GM23338 (cell line): ENCODE results near the gene GAN. TPM values are rescaled to one million over a fixed set of nuclear protein-coding genes. Genes with fewer than 3 reads are reported as not detected.

Experiments
- ATAC-seq: fragments of 200-7000 bp; cut with Tn5 transposase; 3 replicates; pipeline ENCODE4 v1.9.1; 2020
- DNase-seq: peaks from one replicate; pipeline ENCODE4 v3.0.0-alpha.2; 2015; ENCODE audit warnings: low spot score
- H2AFZ ChIP-seq: fragments of 200-600 bp; sonication (generic); 2 replicates; pipeline ENCODE4 v1.8.0; 2016; ENCODE audit warnings: antibody characterized with exemption, mild to moderate bottlenecking, moderate library complexity
- H3F3A ChIP-seq: fragments of 200-600 bp; sonication (generic); replicated peaks from 2 replicates; pipeline ENCODE4 v1.8.0; 2017; ENCODE audit warnings: antibody characterized with exemption, mixed run types, low read depth
- H3K27ac ChIP-seq: fragments of 200-600 bp; sonication (generic); 2 replicates; pipeline ENCODE4 v1.6.1; 2016; ENCODE audit warnings: low read depth
- H3K27me3 ChIP-seq: fragments of 200-600 bp; sonication (generic); 2 replicates; pipeline ENCODE4 v1.8.0; 2016; ENCODE audit warnings: mild to moderate bottlenecking, mixed run types, moderate library complexity; ENCODE audit not compliant: insufficient read depth
- H3K36me3 ChIP-seq: fragments of 200-600 bp; sonication (generic); 2 replicates; pipeline ENCODE4 v1.8.0; 2016; ENCODE audit warnings: mild to moderate bottlenecking; ENCODE audit not compliant: insufficient read depth
- H3K4me1 ChIP-seq: fragments of 200-600 bp; sonication (generic); 2 replicates; pipeline ENCODE4 v1.8.0; 2016; ENCODE audit warnings: mild to moderate bottlenecking, moderate library complexity; ENCODE audit not compliant: insufficient read depth
- H3K4me2 ChIP-seq: fragments of 200-600 bp; sonication (generic); 2 replicates; pipeline ENCODE4 v1.7.1; 2017; ENCODE audit warnings: mixed run types
- H3K4me3 ChIP-seq: fragments of 200-600 bp; sonication (generic); 2 replicates; pipeline ENCODE4 v1.6.1; 2016; ENCODE audit warnings: mixed run types
- H3K79me2 ChIP-seq: fragments of 200-600 bp; sonication (generic); replicated peaks from 2 replicates; pipeline ENCODE4 v1.8.0; 2017; ENCODE audit warnings: mild to moderate bottlenecking; ENCODE audit not compliant: insufficient read depth
- H3K9me2 ChIP-seq: fragments of 200-600 bp; sonication (generic); 2 replicates; pipeline ENCODE4 v1.8.0; 2017; ENCODE audit not compliant: insufficient read depth
- H4K20me1 ChIP-seq: fragments of 200-600 bp; sonication (generic); replicated peaks from 2 replicates; pipeline ENCODE4 v1.8.0; 2017; ENCODE audit warnings: mild to moderate bottlenecking; ENCODE audit not compliant: insufficient read depth
- H3K27ac Mint-ChIP-seq: 2 replicates; pipeline ENCODE4 v1.8.0; 2020; ENCODE audit warnings: inconsistent platforms, mild to moderate bottlenecking, moderate library complexity, mixed read lengths
- H3K27me3 Mint-ChIP-seq: 3 replicates; pipeline ENCODE4 v1.8.0; 2022; ENCODE audit warnings: low read depth, mild to moderate bottlenecking, moderate library complexity, mixed read lengths, inconsistent platforms; ENCODE audit not compliant: insufficient read depth, poor library complexity
- H3K36me3 Mint-ChIP-seq: 3 replicates; pipeline ENCODE4 v1.8.0; 2021; ENCODE audit warnings: low read depth, mild to moderate bottlenecking, inconsistent platforms, moderate library complexity, mixed read lengths
- H3K4me1 Mint-ChIP-seq: 3 replicates; pipeline ENCODE4 v1.8.0; 2020; ENCODE audit warnings: mild to moderate bottlenecking, inconsistent platforms, mixed read lengths
- H3K4me3 Mint-ChIP-seq: 3 replicates; pipeline ENCODE4 v1.8.0; 2021; ENCODE audit warnings: moderate library complexity, mild to moderate bottlenecking, inconsistent platforms, mixed read lengths
- H3K9me3 Mint-ChIP-seq: 3 replicates; pipeline ENCODE4 v1.8.0; 2020; ENCODE audit warnings: moderate library complexity, mild to moderate bottlenecking, inconsistent platforms, mixed read lengths
- CREB1 ChIP-seq: fragments of 250-450 bp; sonication (Bioruptor Pico); IDR thresholded peaks from 2 replicates; pipeline ENCODE4 v1.5.0; 2020; ENCODE audit warnings: low read depth, mild to moderate bottlenecking, moderate library complexity
- EZH2 ChIP-seq: fragments of 200-600 bp; sonication (generic); IDR thresholded peaks from one replicate; pipeline ENCODE4 v1.8.0; 2017; ENCODE audit warnings: antibody characterized with exemption, mild to moderate bottlenecking, low read depth; ENCODE audit not compliant: unreplicated experiment
- NANOG ChIP-seq: IDR thresholded peaks from 2 replicates; pipeline ENCODE4 v1.6.1; 2016; ENCODE audit warnings: antibody characterized with exemption, borderline replicate concordance
- POLR2AphosphoS5 ChIP-seq: IDR thresholded peaks from 2 replicates; pipeline ENCODE4 v1.6.1; 2016; ENCODE audit warnings: antibody characterized with exemption, low read depth
- REST ChIP-seq: IDR thresholded peaks from one replicate; pipeline ENCODE4 v1.6.1; 2018; ENCODE audit warnings: antibody characterized with exemption; ENCODE audit not compliant: unreplicated experiment
- STAT1 ChIP-seq: IDR thresholded peaks from one replicate; pipeline ENCODE4 v1.6.1; 2016; ENCODE audit warnings: antibody characterized with exemption; ENCODE audit not compliant: unreplicated experiment
- ZNF114 ChIP-seq: fragments of 250-450 bp; sonication (Bioruptor Pico); IDR thresholded peaks from 2 replicates; pipeline ENCODE4 v1.5.0; 2020; ENCODE audit warnings: mild to moderate bottlenecking, moderate library complexity
- ZNF331 ChIP-seq: fragments of 250-450 bp; sonication (Bioruptor Pico); IDR thresholded peaks from 2 replicates; pipeline ENCODE4 v1.5.0; 2020; ENCODE audit warnings: low read depth, mild to moderate bottlenecking, moderate library complexity
- polyA plus RNA-seq: library from polyadenylated mRNA; unstranded; fragments of >200 nt; fragmentation: Nextera tagmentation; extraction: Ambion mirVana; gene quantifications from 2 replicates; pipeline ENCODE4 v1.2.1, GENCODE V29; 2016
- total RNA-seq: library from RNA; depleted of rRNA; stranded (reverse); fragments of >200 nt; shearing (Covaris generic); gene quantifications from 2 replicates; pipeline ENCODE4 v1.2.3, GENCODE V29; 2014
- TF ChIP-seq, protein P1 (sequence below): fragments of 250-450 bp; sonication (Bioruptor Pico); IDR thresholded peaks from 2 replicates; pipeline ENCODE4 v1.5.0; 2020; ENCODE audit warnings: mild to moderate bottlenecking, moderate library complexity
- TF ChIP-seq, protein P2 (sequence below): IDR thresholded peaks from 2 replicates; pipeline ENCODE4 v1.6.1; 2016; ENCODE audit warnings: antibody characterized with exemption

Gene GAN
- total and polyA plus RNA-seq, 2 experiments from 2014 or later: 8.1 to 28.5 TPM

DNA sequence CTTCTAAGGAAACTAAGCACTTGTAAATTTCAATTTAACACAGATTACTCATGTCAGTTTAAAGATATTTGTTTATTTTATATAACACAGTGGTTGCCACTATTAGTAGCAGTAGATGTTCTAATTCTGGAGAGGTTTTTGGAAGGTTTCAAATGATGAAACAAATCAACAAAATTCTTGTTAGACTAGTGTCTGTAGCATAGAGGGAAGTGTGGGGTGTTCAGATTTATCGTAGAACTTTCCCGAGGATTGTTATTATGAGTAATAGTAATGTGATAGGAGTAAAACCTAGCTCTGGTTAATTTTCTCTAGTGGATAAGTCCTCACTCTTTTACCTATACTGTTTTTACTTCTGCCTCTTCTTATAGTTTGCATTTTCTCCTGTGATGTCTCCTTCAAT is 6.3 kb downstream of the GAN start:
- Histone ChIP-seq H3F3A (no peaks in the 10 kb centered on the region), H3K4me1 (peaks cover under 1% of the 10 kb centered on the region), H3K27ac (no peak overlapping the region), H3K4me2 (no peak overlapping the region), H3K4me3 (no peak overlapping the region), H3K79me2 (peaks cover 98% of the 10 kb centered on the region), H4K20me1 (peaks cover 41% of the 10 kb centered on the region), H3K36me3 (no peaks in the 10 kb centered on the region), H2AFZ (no peak overlapping the region), H3K9me2 (no peaks in the 10 kb centered on the region), H3K27me3 (peaks cover 1% of the 10 kb centered on the region; the same call in 1 of the 2 replicates)
- ATAC-seq (no peak), DNase-seq (no peak)
- no peaks in the 10 kb centered on the region for H3K9me3 Mint-ChIP-seq
- H3K4me1 Mint-ChIP-seq: peaks cover 26% of the 10 kb centered on the region
- H3K27me3 Mint-ChIP-seq: peaks cover under 1% of the 10 kb centered on the region
- TF ChIP-seq, protein P1, sequence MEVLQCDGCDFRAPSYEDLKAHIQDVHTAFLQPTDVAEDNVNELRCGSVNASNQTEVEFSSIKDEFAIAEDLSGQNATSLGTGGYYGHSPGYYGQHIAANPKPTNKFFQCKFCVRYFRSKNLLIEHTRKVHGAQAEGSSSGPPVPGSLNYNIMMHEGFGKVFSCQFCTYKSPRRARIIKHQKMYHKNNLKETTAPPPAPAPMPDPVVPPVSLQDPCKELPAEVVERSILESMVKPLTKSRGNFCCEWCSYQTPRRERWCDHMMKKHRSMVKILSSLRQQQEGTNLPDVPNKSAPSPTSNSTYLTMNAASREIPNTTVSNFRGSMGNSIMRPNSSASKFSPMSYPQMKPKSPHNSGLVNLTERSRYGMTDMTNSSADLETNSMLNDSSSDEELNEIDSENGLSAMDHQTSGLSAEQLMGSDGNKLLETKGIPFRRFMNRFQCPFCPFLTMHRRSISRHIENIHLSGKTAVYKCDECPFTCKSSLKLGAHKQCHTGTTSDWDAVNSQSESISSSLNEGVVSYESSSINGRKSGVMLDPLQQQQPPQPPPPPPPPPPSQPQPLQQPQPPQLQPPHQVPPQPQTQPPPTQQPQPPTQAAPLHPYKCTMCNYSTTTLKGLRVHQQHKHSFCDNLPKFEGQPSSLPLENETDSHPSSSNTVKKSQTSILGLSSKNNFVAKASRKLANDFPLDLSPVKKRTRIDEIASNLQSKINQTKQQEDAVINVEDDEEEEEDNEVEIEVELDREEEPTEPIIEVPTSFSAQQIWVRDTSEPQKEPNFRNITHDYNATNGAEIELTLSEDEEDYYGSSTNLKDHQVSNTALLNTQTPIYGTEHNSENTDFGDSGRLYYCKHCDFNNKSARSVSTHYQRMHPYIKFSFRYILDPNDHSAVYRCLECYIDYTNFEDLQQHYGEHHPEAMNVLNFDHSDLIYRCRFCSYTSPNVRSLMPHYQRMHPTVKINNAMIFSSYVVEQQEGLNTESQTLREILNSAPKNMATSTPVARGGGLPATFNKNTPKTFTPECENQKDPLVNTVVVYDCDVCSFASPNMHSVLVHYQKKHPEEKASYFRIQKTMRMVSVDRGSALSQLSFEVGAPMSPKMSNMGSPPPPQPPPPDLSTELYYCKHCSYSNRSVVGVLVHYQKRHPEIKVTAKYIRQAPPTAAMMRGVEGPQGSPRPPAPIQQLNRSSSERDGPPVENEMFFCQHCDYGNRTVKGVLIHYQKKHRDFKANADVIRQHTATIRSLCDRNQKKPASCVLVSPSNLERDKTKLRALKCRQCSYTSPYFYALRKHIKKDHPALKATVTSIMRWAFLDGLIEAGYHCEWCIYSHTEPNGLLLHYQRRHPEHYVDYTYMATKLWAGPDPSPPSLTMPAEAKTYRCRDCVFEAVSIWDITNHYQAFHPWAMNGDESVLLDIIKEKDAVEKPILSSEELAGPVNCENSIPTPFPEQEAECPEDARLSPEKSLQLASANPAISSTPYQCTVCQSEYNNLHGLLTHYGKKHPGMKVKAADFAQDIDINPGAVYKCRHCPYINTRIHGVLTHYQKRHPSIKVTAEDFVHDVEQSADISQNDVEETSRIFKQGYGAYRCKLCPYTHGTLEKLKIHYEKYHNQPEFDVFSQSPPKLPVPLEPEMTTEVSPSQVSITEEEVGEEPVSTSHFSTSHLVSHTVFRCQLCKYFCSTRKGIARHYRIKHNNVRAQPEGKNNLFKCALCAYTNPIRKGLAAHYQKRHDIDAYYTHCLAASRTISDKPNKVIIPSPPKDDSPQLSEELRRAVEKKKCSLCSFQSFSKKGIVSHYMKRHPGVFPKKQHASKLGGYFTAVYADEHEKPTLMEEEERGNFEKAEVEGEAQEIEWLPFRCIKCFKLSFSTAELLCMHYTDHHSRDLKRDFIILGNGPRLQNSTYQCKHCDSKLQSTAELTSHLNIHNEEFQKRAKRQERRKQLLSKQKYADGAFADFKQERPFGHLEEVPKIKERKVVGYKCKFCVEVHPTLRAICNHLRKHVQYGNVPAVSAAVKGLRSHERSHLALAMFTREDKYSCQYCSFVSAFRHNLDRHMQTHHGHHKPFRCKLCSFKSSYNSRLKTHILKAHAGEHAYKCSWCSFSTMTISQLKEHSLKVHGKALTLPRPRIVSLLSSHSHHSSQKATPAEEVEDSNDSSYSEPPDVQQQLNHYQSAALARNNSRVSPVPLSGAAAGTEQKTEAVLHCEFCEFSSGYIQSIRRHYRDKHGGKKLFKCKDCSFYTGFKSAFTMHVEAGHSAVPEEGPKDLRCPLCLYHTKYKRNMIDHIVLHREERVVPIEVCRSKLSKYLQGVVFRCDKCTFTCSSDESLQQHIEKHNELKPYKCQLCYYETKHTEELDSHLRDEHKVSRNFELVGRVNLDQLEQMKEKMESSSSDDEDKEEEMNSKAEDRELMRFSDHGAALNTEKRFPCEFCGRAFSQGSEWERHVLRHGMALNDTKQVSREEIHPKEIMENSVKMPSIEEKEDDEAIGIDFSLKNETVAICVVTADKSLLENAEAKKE (CRISPR knock-in tag): no peak
- TF ChIP-seq STAT1 (no peak), ZNF331 (CRISPR knock-in tag) (no peak)
- TF ChIP-seq, protein P2, sequence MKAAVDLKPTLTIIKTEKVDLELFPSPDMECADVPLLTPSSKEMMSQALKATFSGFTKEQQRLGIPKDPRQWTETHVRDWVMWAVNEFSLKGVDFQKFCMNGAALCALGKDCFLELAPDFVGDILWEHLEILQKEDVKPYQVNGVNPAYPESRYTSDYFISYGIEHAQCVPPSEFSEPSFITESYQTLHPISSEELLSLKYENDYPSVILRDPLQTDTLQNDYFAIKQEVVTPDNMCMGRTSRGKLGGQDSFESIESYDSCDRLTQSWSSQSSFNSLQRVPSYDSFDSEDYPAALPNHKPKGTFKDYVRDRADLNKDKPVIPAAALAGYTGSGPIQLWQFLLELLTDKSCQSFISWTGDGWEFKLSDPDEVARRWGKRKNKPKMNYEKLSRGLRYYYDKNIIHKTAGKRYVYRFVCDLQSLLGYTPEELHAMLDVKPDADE: no peak
- H3K4me3 Mint-ChIP-seq: no peak overlapping the region
- H3K27ac Mint-ChIP-seq: no peak overlapping the region
- no peaks in the 10 kb centered on the region for H3K36me3 Mint-ChIP-seq

DNA sequence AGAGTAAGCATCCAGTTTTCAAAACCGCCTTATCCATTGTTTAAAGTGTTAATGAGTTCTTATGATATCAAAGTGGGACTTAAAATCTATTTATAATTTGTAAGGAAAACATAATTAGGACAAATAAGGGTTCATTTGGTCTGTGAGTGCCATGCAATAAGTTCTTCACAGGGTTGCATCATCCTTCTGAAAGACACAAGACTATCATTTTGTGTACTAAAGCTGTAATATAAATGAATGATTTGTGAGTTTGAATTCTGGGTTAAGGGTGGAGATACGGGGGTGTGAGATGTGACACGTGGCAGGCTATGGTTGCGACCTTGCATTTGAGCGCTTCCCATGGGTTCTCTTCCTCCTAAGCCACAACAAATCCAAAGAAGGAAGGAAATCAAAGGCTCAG is 6.8 kb downstream of the GAN start:
- Histone ChIP-seq H3K9me2 (no peaks in the 10 kb centered on the region), H3K79me2 (peaks cover 99% of the 10 kb centered on the region), H3K4me1 (no peaks in the 10 kb centered on the region; the same call in 1 of the 2 replicates), H4K20me1 (peaks cover 39% of the 10 kb centered on the region), H3K27me3 (no peaks in the 10 kb centered on the region), H3K36me3 (no peaks in the 10 kb centered on the region), H2AFZ (no peak overlapping the region), H3K4me3 (no peak overlapping the region), H3F3A (no peaks in the 10 kb centered on the region), H3K4me2 (no peak overlapping the region), H3K27ac (no peak overlapping the region)
- H3K36me3 Mint-ChIP-seq: no peaks in the 10 kb centered on the region
- 0 out of 2 replicates have a peak overlapping the region, but pooled peaks have one; percentile 3 for H3K27ac Mint-ChIP-seq
- no peak for DNase-seq
- ATAC-seq: no peak
- H3K27me3 Mint-ChIP-seq: no peaks in the 10 kb centered on the region
- peaks cover 24% of the 10 kb centered on the region for H3K4me1 Mint-ChIP-seq
- no peaks in the 10 kb centered on the region for H3K9me3 Mint-ChIP-seq
- H3K4me3 Mint-ChIP-seq: no peak overlapping the region
- TF ChIP-seq POLR2AphosphoS5 (no peak), ZNF331 (CRISPR knock-in tag) (no peak), REST (no peak), ZNF114 (no peak), EZH2 (no peak), STAT1 (no peak), NANOG (no peak), CREB1 (no peak)
- TF ChIP-seq, protein P2: no peak
